HG03139 (cell line): ENCODE results near the gene FARP1.

Experiments
- ATAC-seq: cut with Tn5 transposase; IDR thresholded peaks from one replicate; pipeline ENCODE4 v1.9.1; 2021; ENCODE audit not compliant: unreplicated experiment

FARP1 gene

DNA sequence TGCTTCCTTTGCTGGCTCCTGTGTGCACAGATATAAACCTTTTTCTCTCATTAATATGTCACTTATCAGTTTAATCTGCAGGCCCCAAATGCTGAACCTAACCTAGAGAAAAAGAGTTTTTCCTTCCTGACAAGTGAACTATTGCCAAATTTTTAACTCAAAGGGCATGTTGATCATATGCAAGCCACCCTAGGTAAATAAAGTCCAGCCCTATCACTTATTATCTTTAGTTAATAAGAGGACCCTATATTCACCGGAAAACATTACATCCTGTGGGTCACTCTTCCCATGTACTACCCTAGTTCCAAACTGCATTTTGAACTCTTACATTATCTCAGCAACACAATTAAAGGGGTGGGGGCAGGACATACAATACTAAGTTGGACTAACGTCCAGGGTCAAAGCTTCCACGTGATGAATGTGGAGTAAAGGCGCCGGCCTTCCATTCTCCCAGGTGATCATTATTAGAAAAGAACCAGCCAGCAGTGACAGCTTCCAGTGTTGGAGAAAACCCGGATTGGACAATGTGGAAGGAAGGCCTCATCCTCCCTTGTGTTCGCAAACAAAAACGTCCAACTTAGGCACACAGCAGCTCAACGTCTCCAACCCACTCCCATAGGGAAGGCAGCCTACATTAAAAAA lies 347.4 kb downstream of the FARP1 start:
- no peak for ATAC-seq

DNA sequence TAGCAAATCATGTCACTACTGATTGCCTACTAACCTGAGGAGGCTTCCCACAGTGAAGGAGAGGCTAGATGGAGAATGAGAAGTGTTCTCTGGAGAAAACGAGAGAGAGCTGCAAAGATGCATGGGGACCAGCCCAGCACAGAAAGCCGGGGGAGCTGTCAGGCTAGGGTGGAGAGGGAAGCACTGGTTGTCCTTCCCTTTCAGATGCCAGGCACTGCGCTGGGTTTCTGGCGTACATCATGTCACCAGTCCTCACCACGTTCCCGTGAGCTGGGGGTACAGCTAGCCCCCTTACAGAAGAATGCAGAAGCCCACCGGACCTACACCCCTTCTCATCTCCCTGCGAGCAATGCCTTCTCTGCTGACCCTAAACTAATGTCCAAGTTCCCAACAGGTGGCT lies 348.0 kb downstream of the FARP1 start:
- no peak for ATAC-seq

DNA sequence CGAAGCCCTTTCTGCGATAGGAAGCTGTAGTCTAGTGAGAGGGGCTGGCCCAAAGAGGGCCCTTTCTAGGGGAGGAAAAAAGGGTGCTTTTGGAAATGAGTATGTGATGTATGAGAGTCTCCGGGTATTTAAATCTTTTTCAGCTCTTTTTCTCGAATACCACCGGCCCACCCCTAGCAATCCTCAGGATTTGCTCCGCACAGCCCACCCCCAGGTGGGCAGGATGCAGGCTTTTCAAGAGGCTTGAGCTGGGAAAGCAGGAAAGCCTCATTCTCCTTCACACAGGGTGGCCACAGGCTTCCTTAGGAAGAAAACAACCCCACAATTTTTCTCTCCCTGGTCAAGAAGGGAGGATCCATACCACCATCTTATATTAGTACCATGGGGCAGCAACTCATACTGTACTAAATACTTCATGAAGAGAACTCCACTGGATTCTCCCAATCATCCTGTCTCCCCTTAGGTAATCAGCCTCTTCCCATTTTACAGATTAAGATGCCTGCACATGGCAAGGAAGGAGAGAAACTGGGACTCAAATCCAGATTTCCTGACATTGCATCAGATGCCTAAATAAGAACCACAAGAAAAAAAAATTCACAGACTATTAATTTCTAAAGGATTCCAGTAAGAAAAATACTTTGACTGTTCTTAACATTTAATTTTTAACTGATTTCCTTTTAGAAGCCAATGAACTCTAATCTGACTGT lies 349.6 kb downstream of the FARP1 start:
- ATAC-seq, result no peak

DNA sequence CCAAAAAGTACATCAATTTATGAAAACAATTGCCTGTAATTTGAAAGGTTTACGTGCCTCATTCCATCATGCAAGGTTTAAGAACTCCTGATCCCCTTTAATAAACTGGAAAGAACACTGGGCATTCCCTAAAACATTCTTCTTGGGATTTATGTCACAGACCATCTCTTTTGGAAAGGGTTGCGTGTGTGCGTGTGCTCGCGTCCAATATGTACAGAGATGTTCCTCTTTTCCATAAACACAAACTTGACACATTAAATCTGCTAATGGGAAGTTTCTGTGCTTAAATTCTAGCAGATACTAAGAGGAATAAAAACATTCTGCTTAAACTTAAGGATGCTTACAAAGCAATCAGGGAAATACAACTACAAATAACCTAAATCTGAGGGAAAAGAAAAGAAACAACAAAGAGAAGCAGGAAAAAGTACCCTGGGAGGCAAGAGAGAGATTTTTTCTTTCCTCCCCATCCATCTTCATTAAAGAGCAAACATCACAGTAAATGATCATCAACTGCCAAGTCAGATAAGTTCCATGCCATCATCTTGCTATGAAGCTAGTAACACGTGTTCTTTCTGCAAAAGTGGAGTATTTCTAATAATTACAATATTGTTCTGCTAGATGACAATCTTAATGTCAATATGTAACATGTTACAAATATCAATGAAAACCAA lies 350.3 kb downstream of the FARP1 start:
- no peak for ATAC-seq

DNA sequence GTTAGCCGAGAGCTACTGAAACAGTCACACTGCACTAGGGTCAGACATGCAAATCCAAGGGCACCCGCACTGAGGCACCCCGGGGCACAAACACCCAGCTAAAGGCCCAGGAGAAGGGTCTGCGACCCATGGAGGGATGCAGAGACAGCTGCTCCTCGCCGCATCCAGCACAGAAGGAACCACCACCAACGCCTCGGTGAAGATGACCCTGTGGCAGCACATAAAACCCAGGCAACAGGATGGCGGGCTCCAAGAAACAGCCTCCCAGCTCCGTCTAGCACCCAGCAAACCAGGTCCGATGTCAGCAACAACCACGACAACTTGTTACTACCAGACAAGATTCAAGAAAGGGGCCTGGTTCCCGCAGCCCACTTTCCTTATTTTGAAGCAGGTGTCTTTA lies 351.9 kb downstream of the FARP1 start:
- no peak for ATAC-seq

- ATAC-seq, result no peak
Measured at GRCh38 chr13:98495627-98496478, 353.0 kb downstream of the FARP1 start.

GRCh38 chr13:98496479-98496791 lies 353.5 kb downstream of the FARP1 start:
- ATAC-seq, result no peak

GRCh38 chr13:98496966-98497365 lies 354.1 kb downstream of the FARP1 start:
- no peak for ATAC-seq

DNA sequence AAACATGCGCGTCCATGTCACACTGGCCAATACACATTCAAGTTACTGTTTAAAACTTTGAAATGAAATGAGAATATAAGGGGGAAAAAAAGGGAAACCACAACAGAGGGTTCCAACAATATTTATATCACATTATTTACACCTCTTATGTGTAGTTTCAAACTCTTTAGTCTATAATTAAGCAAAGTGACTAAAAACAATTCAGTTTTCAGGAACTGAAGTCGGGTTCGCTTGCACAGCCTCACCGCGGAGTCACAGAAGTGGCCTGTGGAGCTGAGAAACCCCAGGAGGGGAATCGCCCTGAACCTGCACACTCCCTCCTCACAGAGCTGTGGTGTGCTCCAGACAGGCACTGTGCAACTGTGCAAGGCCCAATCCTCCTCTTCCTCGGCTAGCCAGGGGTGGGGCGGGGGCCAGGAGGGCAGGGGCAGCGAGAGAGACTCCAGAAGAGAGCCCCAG lies 358.1 kb downstream of the FARP1 start:
- peak; percentile 52 for ATAC-seq

DNA sequence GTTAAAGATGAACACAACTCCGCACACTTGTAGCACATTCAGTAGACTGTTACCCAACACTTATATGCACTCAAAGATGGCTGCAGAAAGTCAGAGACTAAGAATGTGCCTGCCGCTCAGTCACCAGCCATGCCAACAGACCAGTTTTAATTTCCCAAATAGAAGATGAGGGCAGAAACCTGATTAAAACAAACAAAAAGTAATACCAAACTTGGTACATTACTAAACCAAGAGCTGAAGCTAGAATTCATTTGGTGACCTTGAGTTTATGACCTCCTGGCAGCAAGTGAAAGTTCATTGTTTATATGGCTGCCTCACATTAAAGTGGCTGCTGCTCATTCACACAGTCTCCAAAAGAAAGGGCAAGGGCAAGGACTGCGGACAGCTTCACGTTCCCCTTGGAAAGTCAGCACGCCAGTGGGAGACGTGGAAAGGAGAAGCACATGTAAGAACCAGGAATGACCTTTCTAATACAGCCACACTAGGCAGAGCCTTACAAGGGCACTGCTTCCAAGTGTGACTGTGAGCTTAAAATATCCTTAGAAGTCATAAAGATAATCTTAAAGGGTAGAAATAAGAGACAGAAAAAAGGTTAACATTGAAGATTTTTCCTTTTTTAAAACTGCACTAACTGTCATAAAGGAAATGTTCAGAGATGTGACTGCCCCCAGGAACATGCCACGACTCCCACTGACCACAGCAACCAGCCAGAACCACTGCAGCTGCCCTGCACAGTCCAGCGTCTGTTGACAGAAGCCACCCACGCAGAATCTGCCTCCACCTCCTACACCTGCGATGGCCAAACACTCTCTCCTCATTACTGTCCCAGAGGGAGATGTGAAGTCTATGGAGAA lies 360.5 kb downstream of the FARP1 start:
- no peak for ATAC-seq

GRCh38 chr13:98504029-98504351 lies 361.1 kb downstream of the FARP1 start:
- no peak for ATAC-seq

- ATAC-seq, result peak; percentile 48
Measured at GRCh38 chr13:98504371-98504963, 361.6 kb downstream of the FARP1 start.
